ENCODE measurements around the gene EFNB3. TPM values are rescaled to one million over a fixed set of nuclear protein-coding genes. Genes with fewer than 3 reads are reported as not detected.

Gene EFNB3
- total RNA-seq, 1 experiment from 2014 or later: 2.5 TPM

DNA sequence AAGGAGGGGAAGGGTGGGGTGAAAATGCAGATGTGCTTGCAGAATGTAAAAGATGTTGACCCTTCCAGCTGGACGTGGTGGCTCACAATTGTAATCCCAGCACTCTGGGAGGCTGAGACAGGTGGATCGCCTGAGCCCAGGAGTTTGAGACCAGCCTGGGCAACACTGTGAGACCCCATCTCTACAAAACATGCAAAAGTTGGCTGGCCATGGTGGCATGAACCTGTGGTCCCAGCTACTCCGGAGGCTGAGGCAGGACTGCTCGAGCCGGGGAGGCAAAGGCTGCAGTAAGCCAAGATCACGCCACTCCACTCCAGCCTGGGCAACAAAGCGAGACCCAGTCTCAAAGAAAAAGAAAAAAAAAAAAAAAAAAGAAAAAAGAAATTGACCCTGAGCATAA lies 36.5 kb upstream of the EFNB3 start:
- no peak for DNase-seq (ENCODE audit: low read depth, low spot score)
- ChIA-PET POLR2A (no interaction called here), CTCF (no interaction called here)
- no peak for ATAC-seq
- no TSS peak for BruUV-seq (replicated peaks)
- Histone ChIP-seq H3K9me3 (ENCODE audit: control insufficient read depth, insufficient read depth, low read depth, low read length) (no peaks in the 10 kb centered on the region), H3K4me1 (ENCODE audit: control insufficient read depth, insufficient read depth, low read length) (no peaks in the 10 kb centered on the region), H3K27ac (ENCODE audit: low read length) (no peak overlapping the region), H3K27me3 (ENCODE audit: control insufficient read depth, insufficient read depth, low read length) (no peaks in the 10 kb centered on the region), H3K36me3 (ENCODE audit: control insufficient read depth, insufficient read depth, low read length) (peaks cover 6% of the 10 kb centered on the region), H3K4me3 (ENCODE audit: low read depth in 2 of 2, low read length in 2 of 2) (no peak overlapping the region)
- TF ChIP-seq CTCF (IDR thresholded peaks at IDR 0.05) (no peak), TCF7L2 (IDR thresholded peaks at IDR 0.05; ENCODE audit: low read depth, low read length) (no peak), POLR2AphosphoS5 (IDR thresholded peaks at IDR 0.05; ENCODE audit: low read depth, low read length) (no peak), REST (IDR thresholded peaks at IDR 0.05; ENCODE audit: insufficient read depth in 1 of 2, low read depth in 2 of 2, low read length in 1 of 2) (no peak), SIN3A (IDR thresholded peaks at IDR 0.05; ENCODE audit: borderline replicate concordance, insufficient read depth, low read depth, low read length) (no peak)
- in situ Hi-C loops (cut with HindIII; ENCODE audit: low pct_unique_long_range_greater_than_20kb, low sequenced_read_pairs): no loop called here
- intact Hi-C loops (cut with micrococcal nuclease; ENCODE audit: unreplicated experiment): no loop called here

- Histone ChIP-seq H3K9me3 (ENCODE audit: control insufficient read depth, insufficient read depth, low read depth, low read length) (no peaks in the 10 kb centered on the region), H3K36me3 (ENCODE audit: control insufficient read depth, insufficient read depth, low read length) (peaks cover 9% of the 10 kb centered on the region), H3K27ac (ENCODE audit: low read length) (no peak overlapping the region), H3K4me1 (ENCODE audit: control insufficient read depth, insufficient read depth, low read length) (no peaks in the 10 kb centered on the region), H3K27me3 (ENCODE audit: control insufficient read depth, insufficient read depth, low read length) (no peaks in the 10 kb centered on the region), H3K4me3 (ENCODE audit: low read depth in 2 of 2, low read length in 2 of 2) (no peak overlapping the region)
- DNase-seq (ENCODE audit: low read depth, low spot score): no peak
- no peak for ATAC-seq
- no TSS peak for BruUV-seq (replicated peaks)
- CTCF ChIA-PET: interaction anchor here (0.7 to 0.9 kb wide), 2 partner anchors 40 to 57 kb away, joined by 3 to 5 read pairs; no protein-coding TSS in a partner anchor
- POLR2A ChIA-PET: no interaction called here
- in situ Hi-C loops (cut with HindIII; ENCODE audit: low pct_unique_long_range_greater_than_20kb, low sequenced_read_pairs) (no loop called here), intact Hi-C loops (cut with micrococcal nuclease; ENCODE audit: unreplicated experiment) (no loop called here)
- TF ChIP-seq CTCF (IDR thresholded peaks at IDR 0.05): no peak
- no peak for TF ChIP-seq SIN3A (IDR thresholded peaks at IDR 0.05; ENCODE audit: borderline replicate concordance, insufficient read depth, low read depth, low read length)
- TF ChIP-seq POLR2AphosphoS5 (IDR thresholded peaks at IDR 0.05; ENCODE audit: low read depth, low read length): no peak
- no peak for TF ChIP-seq TCF7L2 (IDR thresholded peaks at IDR 0.05; ENCODE audit: low read depth, low read length)
- no peak for TF ChIP-seq REST (IDR thresholded peaks at IDR 0.05; ENCODE audit: insufficient read depth in 1 of 2, low read depth in 2 of 2, low read length in 1 of 2)
Measured at GRCh38 chr17:7673239-7673638, 31.8 kb upstream of the EFNB3 start.

All from Panc1 (cell line).